IMR-90 (cell line): ENCODE measurements around the gene SNRPA1. TPM values are rescaled to one million over a fixed set of nuclear protein-coding genes. Genes with fewer than 3 reads are reported as not detected.

Experiments
- ATAC-seq: fragments of 200-7000 bp; cut with Tn5 transposase; 2 replicates; pipeline ENCODE4 v1.9.1; 2020; ENCODE audit warnings: low read depth, mild to moderate bottlenecking, moderate library complexity
- BruUV-seq: library from RNA; stranded (reverse); fragments of 400-500 nt; replicated peaks from 2 replicates; lab custom pipeline; 2021; lab: Mats Ljungman, UMichigan
- CTCF ChIA-PET: fragments of 300-600 bp; formaldehyde crosslinking; extraction: SDS; loops from one replicate; lab custom pipeline; 2021; ENCODE audit warnings: antibody characterized with exemption; lab: Yijun Ruan, JAX
- POLR2A ChIA-PET: fragments of 300-600 bp; sonication (Branson Sonifier 250); formaldehyde crosslinking; loops from one replicate; lab custom pipeline; 2022; ENCODE audit warnings: antibody characterized with exemption; ENCODE audit not compliant: unreplicated experiment; lab: Charles Lee
- DNase-seq: peaks from one replicate; pipeline ENCODE4 v3.0.0; 2013
- H2AFZ ChIP-seq: replicated peaks from 2 replicates; pipeline ENCODE3; 2013; ENCODE audit warnings: low read length, mild to moderate bottlenecking; ENCODE audit not compliant: poor library complexity
- H2AK5ac ChIP-seq: 2 replicates; pipeline ENCODE4 v1.6.1; 2013; ENCODE audit warnings: low read depth, low read length, inconsistent platforms
- H2AK9ac ChIP-seq: replicated peaks from 2 replicates; pipeline ENCODE3; 2013; ENCODE audit warnings: mild to moderate bottlenecking, low read depth, low read length, moderate library complexity; ENCODE audit not compliant: poor library complexity
- H2BK120ac ChIP-seq: 2 replicates; pipeline ENCODE4 v1.6.1; 2013; ENCODE audit warnings: low read depth, low read length, inconsistent platforms
- H2BK15ac ChIP-seq: 3 replicates; pipeline ENCODE4 v1.6.1; 2013; ENCODE audit warnings: low read depth, low read length, inconsistent platforms
- H2BK20ac ChIP-seq: 2 replicates; pipeline ENCODE4 v1.6.1; 2013; ENCODE audit warnings: low read depth, mild to moderate bottlenecking, inconsistent platforms, low read length, moderate library complexity
- H2BK5ac ChIP-seq: 2 replicates; pipeline ENCODE4 v1.6.1; 2013; ENCODE audit warnings: mild to moderate bottlenecking, low read depth, low read length, inconsistent platforms; ENCODE audit not compliant: poor library complexity, severe bottlenecking
- H3K14ac ChIP-seq: replicated peaks from 2 replicates; pipeline ENCODE4 v1.6.1; 2013; ENCODE audit warnings: low read depth, low read length, inconsistent platforms
- H3K18ac ChIP-seq: 2 replicates; pipeline ENCODE4 v1.6.1; 2013; ENCODE audit warnings: low read depth, low read length, control low read depth
- H3K23ac ChIP-seq: 2 replicates; pipeline ENCODE4 v1.6.1; 2013; ENCODE audit warnings: low read depth, low read length, inconsistent platforms
- H3K27ac ChIP-seq: 2 replicates; pipeline ENCODE4 v1.5.1; 2013; ENCODE audit warnings: mild to moderate bottlenecking, control low read depth, low read length; ENCODE audit not compliant: insufficient read depth
- H3K27me3 ChIP-seq: 2 replicates; pipeline ENCODE4 v1.6.1; 2013; ENCODE audit warnings: low read length; ENCODE audit not compliant: control insufficient read depth, insufficient read depth
- H3K36me3 ChIP-seq: 2 replicates; pipeline ENCODE4 v1.6.1; 2013; ENCODE audit warnings: low read length, mixed read lengths; ENCODE audit not compliant: control insufficient read depth, insufficient read depth
- H3K4ac ChIP-seq: 2 replicates; pipeline ENCODE4 v1.6.1; 2013; ENCODE audit warnings: low read depth, low read length, inconsistent platforms
- H3K4me1 ChIP-seq: 2 replicates; pipeline ENCODE4 v1.6.1; 2013; ENCODE audit warnings: low read length, mixed read lengths; ENCODE audit not compliant: control insufficient read depth, insufficient read depth
- H3K4me2 ChIP-seq: 2 replicates; pipeline ENCODE4 v1.6.1; 2013; ENCODE audit warnings: low read depth, mild to moderate bottlenecking, control low read depth, low read length, moderate library complexity
- H3K4me3 ChIP-seq: 2 replicates; pipeline ENCODE4 v1.5.1; 2013; ENCODE audit warnings: low read depth, mild to moderate bottlenecking, control low read depth, low read length, moderate library complexity; ENCODE audit not compliant: insufficient read depth
- H3K56ac ChIP-seq: 2 replicates; pipeline ENCODE4 v1.6.1; 2013; ENCODE audit warnings: low read length, inconsistent platforms; ENCODE audit not compliant: insufficient read depth; ENCODE audit errors: extremely low read depth
- H3K79me1 ChIP-seq, 2 experiments: 2 replicates each; pipeline ENCODE4 v1.6.1; 2013; ENCODE audit warnings: low read length in 2 of 2, inconsistent platforms in 1 of 2, low read depth in 1 of 2
- H3K9ac ChIP-seq: 2 replicates; pipeline ENCODE4 v1.6.1; 2013; ENCODE audit warnings: low read depth, low read length, control low read depth
- H3K9me1 ChIP-seq: 2 replicates; pipeline ENCODE4 v1.6.1; 2013; ENCODE audit warnings: low read length, inconsistent platforms; ENCODE audit not compliant: insufficient read depth
- H3K9me3 ChIP-seq: 2 replicates; pipeline ENCODE4 v1.6.1; 2013; ENCODE audit warnings: low read length; ENCODE audit not compliant: control insufficient read depth, insufficient read depth
- H4K20me1 ChIP-seq: 2 replicates; pipeline ENCODE4 v1.6.1; 2013; ENCODE audit warnings: low read length, inconsistent platforms; ENCODE audit not compliant: insufficient read depth
- H4K5ac ChIP-seq: 2 replicates; pipeline ENCODE4 v1.6.1; 2013; ENCODE audit warnings: mild to moderate bottlenecking, low read depth, low read length, control low read depth
- H4K8ac ChIP-seq, 2 experiments: 2 replicates each; pipeline ENCODE4 v1.6.1; 2013; ENCODE audit warnings: low read depth in 2 of 2, low read length in 2 of 2, control low read depth in 1 of 2, inconsistent platforms in 1 of 2
- H4K91ac ChIP-seq: 2 replicates; pipeline ENCODE4 v1.6.1; 2013; ENCODE audit warnings: low read depth, low read length, inconsistent platforms; ENCODE audit not compliant: insufficient read depth
- CEBPB ChIP-seq: IDR thresholded peaks from 2 replicates; pipeline ENCODE4 v1.6.1; 2012; ENCODE audit warnings: low read depth, low read length, improper control_type of control experiment
- CHD1 ChIP-seq: IDR thresholded peaks from 2 replicates; pipeline ENCODE4 v1.6.1; 2012; ENCODE audit warnings: low read depth, low read length, improper control_type of control experiment
- ELK1 ChIP-seq: fragments of 150-350 bp; IDR thresholded peaks from 2 replicates; pipeline ENCODE4 v1.6.1; 2016; ENCODE audit warnings: low read depth, mild to moderate bottlenecking, low read length, moderate library complexity, borderline replicate concordance
- MAFK ChIP-seq: IDR thresholded peaks from 2 replicates; pipeline ENCODE4 v1.6.1; 2012; ENCODE audit warnings: low read depth, low read length, improper control_type of control experiment
- MAZ ChIP-seq: IDR thresholded peaks from 2 replicates; pipeline ENCODE4 v1.6.1; 2012; ENCODE audit warnings: low read depth, mild to moderate bottlenecking, low read length, improper control_type of control experiment, moderate library complexity, borderline replicate concordance
- POLR2A ChIP-seq: IDR thresholded peaks from 2 replicates; pipeline ENCODE4 v1.6.1; 2012; ENCODE audit warnings: mild to moderate bottlenecking, low read depth, low read length
- RCOR1 ChIP-seq: IDR thresholded peaks from 2 replicates; pipeline ENCODE4 v1.6.1; 2012; ENCODE audit warnings: mild to moderate bottlenecking, low read length, improper control_type of control experiment; ENCODE audit not compliant: insufficient replicate concordance
- SMC3 ChIP-seq: fragments of 150-350 bp; IDR thresholded peaks from 2 replicates; pipeline ENCODE4 v1.6.1; 2016; ENCODE audit warnings: low read depth, mild to moderate bottlenecking, antibody characterized with exemption, low read length, moderate library complexity
- USF2 ChIP-seq: fragments of 150-350 bp; IDR thresholded peaks from 2 replicates; pipeline ENCODE4 v1.6.1; 2017; ENCODE audit warnings: mild to moderate bottlenecking, antibody characterized with exemption, low read length, low read depth
- WGBS, 2 experiments: methylation state at CpG; one replicate each; pipeline versions ENCODE4 v1.1.5 to v1.1.7; 2013; ENCODE audit warnings: missing lambda C conversion rate in 2 of 2; ENCODE audit not compliant: insufficient read length in 1 of 2; ENCODE audit errors: extremely low coverage in 2 of 2; 5-methylcytosine and 5-hydroxymethylcytosine counted together
- dilution Hi-C: fragments of 300-500 bp; cut with HindIII; formaldehyde crosslinking; loops from one replicate; pipeline ENCODE4 v1.14.3; 2018; ENCODE audit warnings: low sequenced_read_pairs; ENCODE audit not compliant: unreplicated experiment
- in situ Hi-C: fragments of 300-500 bp; cut with MboI; formaldehyde crosslinking; loops from 3 replicates; pipeline ENCODE4 v1.14.3; 2019; ENCODE audit warnings: low sequenced_read_pairs, inconsistent platforms, mixed read lengths
- intact Hi-C: fragments of 100-400 bp; cut with micrococcal nuclease; formaldehyde crosslinking; loops from 2 replicates; pipeline ENCODE4 v1.10.0; 2022
- polyA plus RNA-seq, 3 experiments: library from polyadenylated mRNA; depleted of rRNA; stranded (reverse); fragments of >200 nt; gene quantifications; 2 replicates each; pipeline ENCODE4 v1.2.3, GENCODE V29; 2012; ENCODE audit warnings: low replicate concordance in 1 of 3
- total RNA-seq: library from RNA; depleted of rRNA; stranded (reverse); fragments of >200 nt; gene quantifications from 2 replicates; pipeline ENCODE4 v1.2.3, GENCODE V29; 2012

SNRPA1 gene
- total and polyA plus RNA-seq, 2 of the 4 experiments (the other 2 are of a cell fraction): 37.1 to 79.9 TPM

GRCh38 chr15:101305820-101306255 lies 10.8 kb upstream of the SNRPA1 start:
- Histone ChIP-seq H3K23ac (no peak overlapping the region), H2AFZ (no peak overlapping the region), H2BK5ac (no peak overlapping the region), H3K79me1 (no peaks in the 10 kb centered on the region), H3K27ac (no peak overlapping the region), H3K4ac (no peak overlapping the region), H3K18ac (no peak overlapping the region), H3K4me2 (no peak overlapping the region), H3K4me1 (no peaks in the 10 kb centered on the region), H4K8ac (no peak overlapping the region), H2BK20ac (no peak overlapping the region), H4K20me1 (no peaks in the 10 kb centered on the region), H3K9ac (no peak overlapping the region), H2BK120ac (no peak overlapping the region), H3K14ac (no peak overlapping the region), H2BK15ac (no peak overlapping the region), H4K91ac (no peak overlapping the region), H3K27me3 (peaks cover 21% of the 10 kb centered on the region), H3K56ac (no peak overlapping the region), H2AK9ac (no peak overlapping the region), H3K9me1 (no peaks in the 10 kb centered on the region), H2AK5ac (no peak overlapping the region), H4K5ac (no peak overlapping the region), H3K9me3 (no peaks in the 10 kb centered on the region), H3K4me3 (no peak overlapping the region), H3K36me3 (no peaks in the 10 kb centered on the region)
- CTCF ChIA-PET: interaction anchor here (1.0 kb wide), 1 partner anchor 12 kb away, joined by 3 read pairs; no protein-coding TSS in a partner anchor
- POLR2A ChIA-PET: no interaction called here
- in situ Hi-C loops (no loop called here), dilution Hi-C loops (no loop called here), intact Hi-C loops (no loop called here)
- BruUV-seq: no TSS peak
- ATAC-seq (no peak), DNase-seq (no peak)
- TF ChIP-seq CEBPB (no peak), POLR2A (no peak), MAFK (no peak), RCOR1 (no peak), CHD1 (no peak), USF2 (no peak), SMC3 (no peak), MAZ (no peak), ELK1 (no peak)
- WGBS, 2 experiments: 50% methylated on average over 2 of the region's 8 CpGs; no CpG with 5 or more reads in 1 of the 2 experiments
